HEK293 (cell line): ENCODE data around the gene ELOVL2.

Experiments used
- CTCF ChIA-PET: fragments of 350-600 bp; formaldehyde crosslinking; extraction: SDS; loops from one replicate; lab custom pipeline; 2021; ENCODE audit warnings: antibody characterized with exemption; lab: Yijun Ruan, JAX
- POLR2A ChIA-PET: fragments of 300-600 bp; formaldehyde crosslinking; extraction: SDS; loops from one replicate; lab custom pipeline; 2020; ENCODE audit warnings: antibody characterized with exemption, inconsistent platforms; lab: Yijun Ruan, JAX
- H3K27ac ChIP-seq: fragments of 200-500 bp; sonication (Bioruptor generic); 2 replicates; pipeline ENCODE4 v1.5.1; 2014; ENCODE audit warnings: low read depth, low read length, control low read depth, inconsistent platforms; ENCODE audit errors: extremely low read depth
- H3K36me3 ChIP-seq, 2 experiments: fragments of 200-500 bp in 1 of 2; sonication (Bioruptor generic) in 1 of 2; 1 replicate in 1 of 2; 2 replicates in 1 of 2; pipeline ENCODE4 v1.5.1; 2014 to 2017; ENCODE audit warnings: inconsistent platforms in 2 of 2, low read length in 2 of 2; ENCODE audit not compliant: control insufficient read depth in 2 of 2, insufficient read depth in 1 of 2
- H3K4me1 ChIP-seq: fragments of 200-500 bp; sonication (Bioruptor generic); 2 replicates; pipeline ENCODE4 v1.5.1; 2014; ENCODE audit warnings: mild to moderate bottlenecking, low read length, inconsistent platforms; ENCODE audit not compliant: control insufficient read depth, insufficient read depth
- H3K4me3 ChIP-seq: 2 replicates; pipeline ENCODE4 v1.5.1; 2011; ENCODE audit warnings: low read depth, mild to moderate bottlenecking, control low read depth, low read length, moderate library complexity
- H3K9me3 ChIP-seq: fragments of 200-500 bp; sonication (Bioruptor generic); 2 replicates; pipeline ENCODE4 v1.5.1; 2014; ENCODE audit warnings: low read depth, low read length, inconsistent platforms; ENCODE audit not compliant: control insufficient read depth, insufficient read depth
- ATF2 ChIP-seq: fragments of 450-650 bp; formaldehyde crosslinking; IDR thresholded peaks from 2 replicates; pipeline ENCODE4 v1.5.1; 2016; ENCODE audit warnings: missing biosample characterization, missing genetic modification characterization, low read depth
- CTCF ChIP-seq: fragments of 450-650 bp; formaldehyde crosslinking; IDR thresholded peaks from 2 replicates; pipeline ENCODE4 v1.5.1; 2016; ENCODE audit warnings: missing biosample characterization, missing genetic modification characterization
- TCF7L2 ChIP-seq: IDR thresholded peaks from 2 replicates; pipeline ENCODE4 v1.6.1; 2011; ENCODE audit warnings: low read depth, mild to moderate bottlenecking, inconsistent platforms, low read length, moderate library complexity, borderline replicate concordance
- TRIM28 ChIP-seq: IDR thresholded peaks from 2 replicates; pipeline ENCODE4 v1.6.1; 2011; ENCODE audit warnings: low read length, control low read depth, borderline replicate concordance
- YY1 ChIP-seq: fragments of 450-650 bp; formaldehyde crosslinking; IDR thresholded peaks from 2 replicates; pipeline ENCODE4 v1.5.1; 2018; ENCODE audit warnings: missing biosample characterization, missing genetic modification characterization
- ZBTB17 ChIP-seq: fragments of 450-650 bp; formaldehyde crosslinking; IDR thresholded peaks from 2 replicates; pipeline ENCODE4 v1.5.1; 2016; ENCODE audit warnings: missing biosample characterization, missing genetic modification characterization
- ZBTB21 ChIP-seq: fragments of 450-650 bp; formaldehyde crosslinking; IDR thresholded peaks from 2 replicates; pipeline ENCODE4 v1.5.1; 2017; ENCODE audit warnings: missing biosample characterization, missing genetic modification characterization
- ZNF148 ChIP-seq: fragments of 450-650 bp; formaldehyde crosslinking; IDR thresholded peaks from 2 replicates; pipeline ENCODE4 v1.5.0; 2017; ENCODE audit warnings: missing biosample characterization, missing genetic modification characterization, borderline replicate concordance
- ZNF280D ChIP-seq: fragments of 450-650 bp; formaldehyde crosslinking; IDR thresholded peaks from 2 replicates; pipeline ENCODE4 v1.5.1; 2016; ENCODE audit warnings: missing biosample characterization, missing genetic modification characterization
- ZNF324 ChIP-seq: fragments of 450-650 bp; formaldehyde crosslinking; IDR thresholded peaks from 2 replicates; pipeline ENCODE4 v1.5.1; 2016; ENCODE audit warnings: missing biosample characterization, missing genetic modification characterization
- ZNF354C ChIP-seq: fragments of 450-650 bp; formaldehyde crosslinking; IDR thresholded peaks from 2 replicates; pipeline ENCODE4 v1.5.1; 2016; ENCODE audit warnings: missing biosample characterization, missing genetic modification characterization, low read depth, borderline replicate concordance
- ZNF629 ChIP-seq: fragments of 450-650 bp; formaldehyde crosslinking; IDR thresholded peaks from 2 replicates; pipeline ENCODE4 v1.5.1; 2017; ENCODE audit warnings: missing biosample characterization, missing genetic modification characterization
- ZNF654 ChIP-seq: fragments of 450-650 bp; formaldehyde crosslinking; IDR thresholded peaks from 2 replicates; pipeline ENCODE4 v1.5.1; 2016; ENCODE audit warnings: low read depth, missing biosample characterization, missing genetic modification characterization
- ZNF658 ChIP-seq: fragments of 450-650 bp; formaldehyde crosslinking; IDR thresholded peaks from 2 replicates; pipeline ENCODE4; 2016; ENCODE audit warnings: missing biosample characterization, missing genetic modification characterization
- ZNF660 ChIP-seq: fragments of 450-650 bp; IDR thresholded peaks from 2 replicates; pipeline ENCODE4 v1.5.1; 2018; ENCODE audit warnings: missing biosample characterization, mild to moderate bottlenecking, missing genetic modification characterization
- ZNF785 ChIP-seq: fragments of 450-650 bp; formaldehyde crosslinking; IDR thresholded peaks from 2 replicates; pipeline ENCODE4 v1.5.1; 2016; ENCODE audit warnings: missing biosample characterization, missing genetic modification characterization
- ZSCAN30 ChIP-seq: fragments of 450-650 bp; IDR thresholded peaks from 2 replicates; pipeline ENCODE4 v1.5.1; 2018; ENCODE audit warnings: missing biosample characterization, mild to moderate bottlenecking, missing genetic modification characterization, moderate library complexity

The ELOVL2 gene

GRCh38 chr6:10954590-10955010 lies 89.5 kb downstream of the ELOVL2 start:
- Histone ChIP-seq H3K4me3 (no peak overlapping the region), H3K27ac (no peak overlapping the region), H3K4me1 (no peaks in the 10 kb centered on the region), H3K36me3 (peaks cover 0 to 7% of the 10 kb centered on the region in 2 experiments; a peak in 1 of 3 replicates), H3K9me3 (no peaks in the 10 kb centered on the region)
- TF ChIP-seq TCF7L2 (peak; percentile 16; the same call in 1 of the 2 replicates), ZNF629 (tag by site-specific recombination) (0 out of 2 replicates have a peak, but pooled peaks have one; percentile 61), ATF2 (tag by site-specific recombination) (peak; percentile 86), ZBTB17 (tag by site-specific recombination) (peak; percentile 44), YY1 (tag by site-specific recombination) (0 out of 2 replicates have a peak, but pooled peaks have one; percentile 33), ZNF654 (tag by site-specific recombination) (peak; percentile 59), ZNF148 (tag by site-specific recombination) (no peak), ZSCAN30 (tag by site-specific recombination) (peak; percentile 75; the same call in 1 of the 2 replicates), TRIM28 (peak; percentile 45; the same call in 1 of the 2 replicates), CTCF (peak; percentile 80), ZBTB21 (tag by site-specific recombination) (peak; percentile 67; the same call in 1 of the 2 replicates), ZNF324 (tag by site-specific recombination) (no peak), ZNF658 (tag by site-specific recombination) (no peak), ZNF280D (tag by site-specific recombination) (peak; percentile 85; the same call in 1 of the 2 replicates), ZNF660 (tag by site-specific recombination) (peak; percentile 32; the same call in 1 of the 2 replicates), ZNF354C (tag by site-specific recombination) (no peak), ZNF785 (tag by site-specific recombination) (no peak)
- ChIA-PET POLR2A (interaction anchor here (0.5 to 1.2 kb wide), 3 partner anchors 76 to 139 kb away, joined by 3 to 6 read pairs (median 5); partner anchors contain the start of gene SMIM13), CTCF (interaction anchor here (0.5 to 8.2 kb wide), 55 partner anchors 9 to 621 kb away, joined by 3 to 174 read pairs (median 5); partner anchors contain the start of gene SYCP2L)
